ENCODE measurements around the gene MIDN. TPM values are rescaled to one million over a fixed set of nuclear protein-coding genes. Genes with fewer than 3 reads are reported as not detected.

The MIDN gene
- total RNA-seq, 4 donors from 2014 or later: 12.4 to 65.0 (median 40.4) TPM

DNA sequence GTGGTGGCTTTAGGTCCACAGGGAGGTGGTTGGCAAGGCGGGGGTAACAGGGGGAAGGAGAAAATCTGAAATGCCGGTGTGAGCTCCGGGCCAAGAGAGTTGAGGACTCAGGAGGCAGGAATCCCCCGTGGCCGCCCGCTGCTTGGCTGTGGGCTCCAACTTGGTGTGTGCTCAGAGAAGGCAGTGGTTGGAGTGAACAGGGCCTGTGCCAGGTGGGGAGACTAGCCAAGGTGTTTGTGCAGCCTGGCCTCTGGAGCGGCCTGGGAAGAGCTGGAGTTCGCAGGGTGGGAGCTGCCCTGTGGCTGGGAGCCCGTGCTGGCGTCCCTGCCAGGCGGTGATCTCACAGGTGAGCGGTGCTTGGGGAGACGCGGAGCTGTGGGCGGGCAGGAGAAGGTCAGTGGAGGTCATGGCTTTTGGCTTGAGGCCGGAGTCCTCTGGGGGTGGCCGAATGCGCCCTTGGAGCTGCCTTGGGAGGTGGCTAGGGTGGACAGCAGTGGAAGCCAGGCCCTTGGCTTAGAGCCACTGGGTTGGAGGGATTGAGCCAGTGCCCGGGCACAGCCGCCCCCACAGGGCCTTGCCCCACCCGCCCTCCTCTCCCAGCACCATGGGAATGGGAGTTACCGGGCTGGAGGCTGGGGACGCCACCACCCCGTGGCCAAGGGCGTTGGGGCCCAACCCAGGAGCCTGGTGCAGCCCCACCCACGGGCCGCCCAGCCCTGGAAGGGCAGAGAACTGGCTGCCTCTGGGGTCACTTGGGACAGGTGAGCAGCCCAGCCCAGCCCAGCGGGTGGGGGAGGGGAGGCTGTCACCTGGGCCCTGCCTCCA is 13.6 kb downstream of the MIDN start:
- peaks cover 76 to 100% (median 79%) of the 10 kb centered on the region in 3 donors for H3K4me1 ChIP-seq
- peak in 2 of 4 donors; percentile 49 for TF ChIP-seq POLR2A (IDR thresholded peaks at IDR 0.05)
- TF ChIP-seq, protein P1, sequence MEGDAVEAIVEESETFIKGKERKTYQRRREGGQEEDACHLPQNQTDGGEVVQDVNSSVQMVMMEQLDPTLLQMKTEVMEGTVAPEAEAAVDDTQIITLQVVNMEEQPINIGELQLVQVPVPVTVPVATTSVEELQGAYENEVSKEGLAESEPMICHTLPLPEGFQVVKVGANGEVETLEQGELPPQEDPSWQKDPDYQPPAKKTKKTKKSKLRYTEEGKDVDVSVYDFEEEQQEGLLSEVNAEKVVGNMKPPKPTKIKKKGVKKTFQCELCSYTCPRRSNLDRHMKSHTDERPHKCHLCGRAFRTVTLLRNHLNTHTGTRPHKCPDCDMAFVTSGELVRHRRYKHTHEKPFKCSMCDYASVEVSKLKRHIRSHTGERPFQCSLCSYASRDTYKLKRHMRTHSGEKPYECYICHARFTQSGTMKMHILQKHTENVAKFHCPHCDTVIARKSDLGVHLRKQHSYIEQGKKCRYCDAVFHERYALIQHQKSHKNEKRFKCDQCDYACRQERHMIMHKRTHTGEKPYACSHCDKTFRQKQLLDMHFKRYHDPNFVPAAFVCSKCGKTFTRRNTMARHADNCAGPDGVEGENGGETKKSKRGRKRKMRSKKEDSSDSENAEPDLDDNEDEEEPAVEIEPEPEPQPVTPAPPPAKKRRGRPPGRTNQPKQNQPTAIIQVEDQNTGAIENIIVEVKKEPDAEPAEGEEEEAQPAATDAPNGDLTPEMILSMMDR (IDR thresholded peaks at IDR 0.05): no peak
- H3K27me3 ChIP-seq: no peaks in the 10 kb centered on the region
- DNase-seq: no peak
- 1 to 7% methylated on average over 6 to 7 of the region's 28 CpGs for WGBS, 2 donors
- intact Hi-C loops (cut with DNase I): no loop called here
- H3K27ac ChIP-seq: peak overlapping the region; percentile 97 to 99 (median 98)
- peaks cover 2 to 16% (median 3%) of the 10 kb centered on the region in 3 donors for H3K36me3 ChIP-seq
- H3K4me3 ChIP-seq: peak overlapping the region; percentile 61 to 72 (median 70)
- H3K9me3 ChIP-seq: no peaks in the 10 kb centered on the region

DNA sequence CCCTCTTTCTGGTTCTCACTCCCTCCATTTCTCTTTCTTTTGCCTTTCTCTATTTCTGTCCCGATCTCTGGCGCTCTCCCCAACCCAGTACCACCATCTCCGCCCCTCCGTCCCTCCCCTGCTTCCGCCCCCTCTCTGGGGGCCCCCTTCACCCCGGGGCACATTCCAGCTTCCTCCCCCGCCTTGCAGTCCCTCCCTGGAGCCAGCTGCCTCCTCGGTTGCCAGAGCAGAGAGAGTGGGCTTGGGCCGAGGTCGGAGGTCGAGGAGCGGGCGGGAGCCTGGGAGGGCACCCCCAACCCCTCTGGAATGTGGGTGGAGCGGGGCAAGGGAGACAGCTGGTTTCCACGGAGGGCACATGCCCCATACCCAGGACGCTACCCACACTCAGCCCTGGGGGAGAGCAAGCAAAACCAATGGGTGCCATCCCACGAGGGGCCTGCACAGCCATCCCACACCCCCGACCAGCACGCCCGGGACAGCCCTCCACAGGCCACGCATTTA is 14.3 kb downstream of the MIDN start:
- TF ChIP-seq, protein P1 (IDR thresholded peaks at IDR 0.05): no peak
- TF ChIP-seq POLR2A (IDR thresholded peaks at IDR 0.05): no peak
- no peaks in the 10 kb centered on the region for H3K9me3 ChIP-seq
- H3K4me3 ChIP-seq: peak overlapping the region; percentile 61 to 72 (median 70)
- peak overlapping the region; percentile 97 to 99 (median 98) for H3K27ac ChIP-seq
- peaks cover 0 to 9% (median 0%) of the 10 kb centered on the region in 3 donors for H3K36me3 ChIP-seq
- 25 to 26% methylated on average over 5 to 7 of the region's 21 CpGs for WGBS, 2 donors
- H3K4me1 ChIP-seq: peaks cover 76 to 100% (median 79%) of the 10 kb centered on the region in 3 donors
- intact Hi-C loops (cut with DNase I): no loop called here
- no peaks in the 10 kb centered on the region for H3K27me3 ChIP-seq
- no peak for DNase-seq

DNA sequence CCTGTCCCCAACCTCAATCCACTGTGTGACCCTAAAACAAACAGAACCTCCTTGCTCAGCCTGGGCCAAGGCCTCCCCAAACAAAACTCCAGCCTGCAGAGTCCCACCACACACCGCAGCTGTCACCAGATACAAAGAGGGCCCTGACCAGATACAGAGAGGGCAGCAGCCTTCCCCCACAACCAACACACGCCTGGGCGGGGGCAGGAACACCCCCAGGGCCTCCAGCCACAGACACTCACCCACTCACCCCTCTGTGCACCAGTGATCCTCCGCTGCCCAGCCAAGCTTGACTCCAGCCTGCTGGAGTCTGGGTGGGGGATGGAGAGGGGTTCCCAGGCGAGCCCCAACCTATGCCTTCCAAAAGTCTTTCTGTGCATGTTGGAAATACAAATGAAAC is 14.8 kb downstream of the MIDN start:
- no peak for DNase-seq
- H3K9me3 ChIP-seq: no peaks in the 10 kb centered on the region
- peak overlapping the region in 1 of 4 donors; percentile 72 for H3K4me3 ChIP-seq
- H3K27ac ChIP-seq: peak overlapping the region; percentile 97 to 99 (median 98)
- peak in 1 of 4 donors; percentile 10 for TF ChIP-seq POLR2A (IDR thresholded peaks at IDR 0.05)
- TF ChIP-seq, protein P1 (IDR thresholded peaks at IDR 0.05): no peak
- H3K36me3 ChIP-seq: peaks cover 0 to 4% (median 0%) of the 10 kb centered on the region in 3 donors
- intact Hi-C loops (cut with DNase I): no loop called here
- H3K27me3 ChIP-seq: no peaks in the 10 kb centered on the region
- 66 to 77% methylated on average over 2 of the region's 5 CpGs for WGBS, 2 donors
- H3K4me1 ChIP-seq: peaks cover 76 to 100% (median 79%) of the 10 kb centered on the region in 3 donors

DNA sequence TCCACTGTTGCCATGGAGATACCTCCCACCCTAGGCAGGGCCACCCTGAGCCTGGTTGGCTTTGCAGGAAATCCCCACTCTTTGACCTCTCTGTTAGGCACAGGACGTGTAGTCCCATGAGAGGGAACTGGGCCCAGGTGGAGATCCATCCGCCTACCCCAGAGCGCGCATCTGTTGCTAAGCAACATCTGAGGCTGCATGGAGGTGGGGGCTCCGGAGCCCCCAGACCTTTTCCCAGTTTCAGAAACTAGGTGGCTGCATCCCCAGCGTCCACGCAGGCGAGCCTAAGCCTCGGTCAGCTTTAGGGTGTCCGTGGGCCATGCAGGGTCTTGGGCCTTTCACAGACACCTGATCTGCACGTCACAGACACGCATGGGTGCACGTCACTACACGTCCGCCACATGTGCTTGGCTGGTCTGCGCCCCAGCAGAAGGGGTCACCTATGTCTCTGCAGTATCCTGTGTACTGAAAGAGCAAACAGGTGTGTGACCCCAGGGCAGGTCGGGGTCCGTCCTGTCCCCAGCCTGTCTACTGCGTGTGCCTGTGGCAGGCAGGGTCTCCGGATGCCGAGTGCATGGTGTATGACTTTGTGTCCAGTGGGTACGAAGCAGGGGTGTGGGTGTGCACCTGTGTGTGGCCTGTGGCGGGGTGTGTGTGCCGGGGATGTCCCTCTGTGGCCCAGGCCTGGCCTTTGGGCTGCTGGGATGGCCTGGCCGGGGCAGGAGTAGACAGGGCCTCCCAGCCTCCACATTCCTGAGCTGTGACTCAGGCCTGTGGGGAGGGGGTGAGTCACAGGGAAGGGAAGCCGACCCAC is 16.6 kb downstream of the MIDN start:
- intact Hi-C loops (cut with DNase I): no loop called here
- no peak for DNase-seq
- TF ChIP-seq POLR2A (IDR thresholded peaks at IDR 0.05): no peak
- TF ChIP-seq, protein P1 (IDR thresholded peaks at IDR 0.05): no peak
- no peaks in the 10 kb centered on the region for H3K36me3 ChIP-seq
- 44% methylated on average over 14 of the region's 26 CpGs; no CpG with 5 or more reads in 1 of the 2 donors for WGBS, 2 donors
- no peaks in the 10 kb centered on the region for H3K9me3 ChIP-seq
- H3K27me3 ChIP-seq: no peaks in the 10 kb centered on the region
- H3K27ac ChIP-seq: peak overlapping the region; percentile 86 to 99 (median 96)
- H3K4me3 ChIP-seq: peak overlapping the region in 2 of 4 donors; percentile 62 to 70
- peaks cover 66 to 94% (median 69%) of the 10 kb centered on the region in 3 donors for H3K4me1 ChIP-seq
